GM12878 (cell line): ENCODE measurements around the gene PARP1. TPM values are rescaled to one million over a fixed set of nuclear protein-coding genes. Genes with fewer than 3 reads are reported as not detected.
"Not testable (repeated sequence)": the region's sequence is repeated elsewhere in the genome, so short reads cannot be mapped to it uniquely, and the experiment has no call there.

Source experiments
- ATAC-seq: fragments of 200-7000 bp; cut with Tn5 transposase; 3 replicates; pipeline ENCODE4 v1.9.1; 2020; ENCODE audit warnings: mild to moderate bottlenecking, moderate library complexity
- BruUV-seq: library from RNA; stranded (reverse); fragments of 400-500 nt; replicated peaks from 2 replicates; lab custom pipeline; 2021; lab: Mats Ljungman, UMichigan
- CTCF ChIA-PET: fragments of 300-600 bp; sonication (Branson Sonifier 250); formaldehyde crosslinking; extraction: SDS; loops from one replicate; lab custom pipeline; 2021; ENCODE audit warnings: inconsistent platforms; lab: Yijun Ruan, JAX
- POLR2A ChIA-PET: fragments of 350-600 bp; formaldehyde crosslinking; extraction: SDS; loops from one replicate; lab custom pipeline; 2021; ENCODE audit warnings: inconsistent platforms; lab: Charles Lee
- RAD21 ChIA-PET: fragments of 300-600 bp; sonication (Branson Sonifier 250); formaldehyde crosslinking; loops from one replicate; lab custom pipeline; 2023; ENCODE audit warnings: antibody characterized with exemption; ENCODE audit not compliant: unreplicated experiment; lab: Charles Lee
- SMC1A ChIA-PET: fragments of 300-600 bp; sonication (Branson Sonifier 250); formaldehyde crosslinking; loops from one replicate; lab custom pipeline; 2023; ENCODE audit not compliant: unreplicated experiment, uncharacterized antibody; lab: Charles Lee
- DNase-seq: peaks from one replicate; pipeline ENCODE4 v3.0.0-alpha.2; 2011; ENCODE audit warnings: low read depth, low spot score
- FAIRE-seq: peaks from 3 replicates; lab custom pipeline; 2011; peaks lifted over from hg19 to GRCh38; lab: Jason Lieb, UNC
- H2AFZ ChIP-seq: 2 replicates; pipeline ENCODE4 v1.6.0; 2011; ENCODE audit warnings: low read depth, low read length, control low read depth; ENCODE audit not compliant: control insufficient read depth
- H3K27ac ChIP-seq: 2 replicates; pipeline ENCODE4 v1.5.1; 2011; ENCODE audit warnings: control low read depth; ENCODE audit not compliant: control insufficient read depth, insufficient read depth
- H3K27me3 ChIP-seq, 2 experiments: replicated peaks in 1 of 2; 2 replicates each; pipeline versions ENCODE4 v1.6.0 to v1.6.1; 2011; ENCODE audit warnings: low read length in 1 of 2; ENCODE audit not compliant: control insufficient read depth in 2 of 2, insufficient read depth in 2 of 2
- H3K36me3 ChIP-seq, 2 experiments: 2 replicates each; pipeline ENCODE4 v1.5.1; 2011; ENCODE audit warnings: low read length in 1 of 2; ENCODE audit not compliant: control insufficient read depth in 2 of 2, insufficient read depth in 2 of 2
- H3K4me1 ChIP-seq: 2 replicates; pipeline ENCODE4 v1.6.1; 2011; ENCODE audit warnings: mild to moderate bottlenecking, low read length, moderate library complexity, mixed read lengths; ENCODE audit not compliant: control insufficient read depth, insufficient read depth
- H3K4me2 ChIP-seq: 2 replicates; pipeline ENCODE4 v1.6.0; 2011; ENCODE audit warnings: control low read depth; ENCODE audit not compliant: control insufficient read depth, insufficient read depth
- H3K4me3 ChIP-seq: fragments of 200-600 bp; sonication (generic); 2 replicates; pipeline ENCODE4 v1.5.1; 2016
- H3K79me2 ChIP-seq: 2 replicates; pipeline ENCODE4 v1.6.0; 2011; ENCODE audit warnings: low read length; ENCODE audit not compliant: control insufficient read depth, insufficient read depth
- H3K9ac ChIP-seq: 2 replicates; pipeline ENCODE4 v1.8.0; 2011; ENCODE audit warnings: low read length, control low read depth, mixed read lengths; ENCODE audit not compliant: control insufficient read depth, insufficient read depth
- H3K9me3 ChIP-seq: replicated peaks from 3 replicates; pipeline ENCODE4 v1.5.1; 2011; ENCODE audit warnings: mild to moderate bottlenecking, low read length; ENCODE audit not compliant: control insufficient read depth, insufficient read depth
- H4K20me1 ChIP-seq: 2 replicates; pipeline ENCODE4 v1.6.0; 2011; ENCODE audit not compliant: control insufficient read depth, insufficient read depth
- BMI1 ChIP-seq: fragments of 450-650 bp; IDR thresholded peaks from 2 replicates; pipeline ENCODE4 v1.6.1; 2016; ENCODE audit warnings: mild to moderate bottlenecking, moderate library complexity, borderline replicate concordance
- E4F1 ChIP-seq: fragments of 450-650 bp; IDR thresholded peaks from 2 replicates; pipeline ENCODE4 v1.6.1; 2018; ENCODE audit warnings: borderline replicate concordance, mild to moderate bottlenecking; ENCODE audit not compliant: partially characterized antibody
- HDAC2 ChIP-seq: fragments of 200-600 bp; sonication (generic); IDR thresholded peaks from 2 replicates; pipeline ENCODE4 v1.6.1; 2017
- PRDM15 ChIP-seq: fragments of 450-650 bp; formaldehyde crosslinking; IDR thresholded peaks from 2 replicates; pipeline ENCODE4 v1.4.0; 2020; ENCODE audit warnings: mild to moderate bottlenecking, moderate library complexity
- SMAD1 ChIP-seq: fragments of 450-650 bp; IDR thresholded peaks from 2 replicates; pipeline ENCODE4 v1.6.1; 2018; ENCODE audit warnings: mild to moderate bottlenecking, low read depth; ENCODE audit not compliant: partially characterized antibody
- WGBS: methylation state at CpG from one replicate; pipeline ENCODE4 v1.1.6; 2016; ENCODE audit warnings: low lambda C conversion rate; ENCODE audit not compliant: insufficient replicate concordance, insufficient coverage; ENCODE audit errors: missing lambda C conversion rate; 5-methylcytosine and 5-hydroxymethylcytosine counted together
- in situ Hi-C: fragments of 300-500 bp; cut with MboI; formaldehyde crosslinking; loops from 9 replicates; pipeline ENCODE4 v1.14.3; 2018; ENCODE audit warnings: mixed read lengths
- intact Hi-C: fragments of 100-400 bp; cut with micrococcal nuclease; formaldehyde crosslinking; loops from one replicate; pipeline ENCODE4 v1.14.2; 2022; ENCODE audit not compliant: unreplicated experiment
- polyA plus RNA-seq, 11 experiments: library from polyadenylated mRNA; depleted of rRNA in 4 of 11; unstranded in 6 of 11; stranded (reverse) in 5 of 11; fragments of >200 nt; fragmentation: Nextera tagmentation in 4 of 11; fragmentation: Illumina TruSeq in 1 of 11; extraction: Ambion mirVana in 4 of 11; extraction: Trizol in 1 of 11; gene quantifications; 1 replicate in 1 of 11; 2 replicates in 10 of 11; pipeline versions ENCODE4 v1.2.1 to v1.2.3, GENCODE V29; 2011 to 2016; ENCODE audit warnings: inconsistent platforms in 2 of 11, missing spikeins in 2 of 11, low read depth in 1 of 11
- total RNA-seq, 4 experiments: library from RNA; depleted of rRNA in 3 of 4; stranded (reverse); fragments of >200 nt in 3 of 4; fragmentation: Illumina TruSeq in 1 of 4; extraction: Trizol in 1 of 4; gene quantifications; 2 replicates each; pipeline versions ENCODE4 v1.2.1 to v1.2.3, GENCODE V29; 2013 to 2021

The PARP1 gene
- total and polyA plus RNA-seq, 10 of the 15 experiments (the other 5 are each of a cell fraction or from before 2014, with no cell fraction given), result 113 to 287 (median 265) TPM

DNA sequence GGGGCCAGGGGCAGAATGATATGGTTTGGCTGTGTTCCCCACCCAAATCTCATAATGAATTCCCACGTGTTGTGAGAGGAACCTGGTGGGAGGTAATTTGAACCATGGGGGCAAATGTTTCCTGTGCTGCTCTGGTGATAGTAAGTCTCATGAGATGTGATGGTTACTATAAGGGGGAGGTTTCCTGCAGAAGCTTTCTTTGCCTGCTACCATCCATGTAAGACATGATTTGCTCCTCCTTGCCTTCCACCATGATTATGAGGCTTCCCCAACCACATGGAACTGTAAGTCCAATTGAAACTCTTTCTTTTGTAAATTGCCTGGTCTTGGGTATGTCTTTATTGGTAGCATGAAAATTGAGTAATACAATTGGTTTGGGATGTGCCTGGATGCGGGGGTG lies 65.2 kb downstream of the PARP1 start (continued):
- TF ChIP-seq HDAC2 (no peak), BMI1 (no peak), E4F1 (no peak), PRDM15 (CRISPR knock-in tag) (no peak), SMAD1 (no peak)
- TF ChIP-seq, all 136 proteins: peak for 0

- H3K4me3 ChIP-seq, H3K9me3 ChIP-seq, RAD21 ChIA-PET, H3K4me1 ChIP-seq, ATAC-seq, H3K27ac ChIP-seq, intact Hi-C loops, BruUV-seq, POLR2A ChIA-PET, in situ Hi-C loops, DNase-seq, FAIRE-seq, H3K79me2 ChIP-seq, H4K20me1 ChIP-seq, H2AFZ ChIP-seq, H3K4me2 ChIP-seq, H3K27me3 ChIP-seq, H3K36me3 ChIP-seq, H3K9ac ChIP-seq: not testable (repeated sequence)
- CTCF ChIA-PET, result interaction anchor here (0.6 to 1.6 kb wide), 2 partner anchors 12 to 214 kb away, joined by 3 read pairs; no protein-coding TSS in a partner anchor
- WGBS, result 55% methylated on average over 3 of the region's 3 CpGs
- SMC1A ChIA-PET, result interaction anchor here (0.8 kb wide), 1 partner anchor 164 kb away, joined by 3 read pairs; no protein-coding TSS in a partner anchor
Measured at GRCh38 chr1:226340111-226340510, 67.8 kb downstream of the PARP1 start.
